ENCODE measurements around the gene CDCP1. TPM values are rescaled to one million over a fixed set of nuclear protein-coding genes. Genes with fewer than 3 reads are reported as not detected.

Gene CDCP1
- polyA plus RNA-seq, 3 donors = 0.42 to 1.3 (median 0.52) TPM

DNA sequence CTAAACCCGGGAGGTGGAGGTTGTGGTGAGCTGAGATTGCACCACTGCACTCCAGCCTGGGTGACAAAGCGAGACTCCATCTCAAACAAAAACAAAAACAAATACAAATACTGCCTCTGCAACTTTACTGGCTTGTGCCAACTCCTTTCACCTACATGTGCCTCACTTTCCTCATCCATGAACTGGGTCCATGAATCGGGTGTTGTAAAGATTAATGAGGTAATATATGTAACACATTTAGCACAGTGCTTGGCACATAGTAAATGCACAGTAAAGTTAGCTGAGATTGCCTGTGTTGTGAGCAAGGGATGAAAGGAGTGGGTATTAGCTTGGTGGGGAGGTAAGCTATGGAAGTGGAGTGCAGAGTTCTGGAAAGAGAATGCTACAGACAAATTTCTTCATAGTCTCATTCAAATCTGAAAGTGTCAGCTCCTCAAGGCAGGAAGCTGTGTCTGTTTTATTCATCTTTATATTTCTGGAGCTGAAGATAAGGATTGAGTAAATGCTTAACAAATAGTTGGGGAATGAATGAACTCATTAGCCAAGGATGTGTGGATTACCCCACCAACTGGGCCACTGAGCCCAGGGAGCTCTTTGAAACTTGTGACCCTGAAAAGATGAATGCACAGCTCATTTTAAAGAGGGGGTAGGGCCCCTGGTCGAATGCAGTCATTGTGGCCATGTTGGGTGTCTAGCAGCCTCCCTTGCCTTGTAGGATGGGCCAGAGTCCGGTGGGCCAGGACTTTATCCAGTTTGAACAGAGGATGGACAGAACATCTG is 7.7 kb upstream of the CDCP1 start:
- intact Hi-C loops (cut with micrococcal nuclease) = no loop called here
- no peak overlapping the region for H3K4me2 ChIP-seq (replicated peaks; ENCODE audit: extremely low read depth, low read length, poor library complexity, severe bottlenecking)
- H3K36me3 Mint-ChIP-seq = no peaks in the 10 kb centered on the region
- 71% methylated on average over 2 of the region's 5 CpGs for WGBS (ENCODE audit: insufficient coverage)
- H4K20me1 ChIP-seq (ENCODE audit: insufficient read depth, low read length) = no peaks in the 10 kb centered on the region
- H3K36me3 ChIP-seq (replicated peaks in 1 of 2; ENCODE audit: control insufficient read depth in 1 of 2, insufficient read depth in 2 of 2, low read length in 2 of 2) = no peaks in the 10 kb centered on the region
- peaks cover 5 to 12% (median 8%) of the 10 kb centered on the region in 7 donors for H3K9me3 Mint-ChIP-seq
- H3K27me3 Mint-ChIP-seq (ENCODE audit: low read depth in 3 of 3) = peaks cover 4 to 9% (median 5%) of the 10 kb centered on the region in 3 donors
- H3K9ac ChIP-seq (ENCODE audit: insufficient read depth, low read length, poor library complexity, severe bottlenecking) = no peak overlapping the region
- peaks cover 3 to 4% of the 10 kb centered on the region in 2 donors for H3K9me3 ChIP-seq (replicated peaks in 1 of 2; ENCODE audit: control insufficient read depth in 1 of 2, insufficient read depth in 1 of 2, low read length in 2 of 2)
- no peaks in the 10 kb centered on the region for H3K4me1 Mint-ChIP-seq
- no peak overlapping the region for H3K4me3 ChIP-seq (replicated peaks in 1 of 3; ENCODE audit: low read depth in 2 of 3, low read length in 3 of 3)
- no peak overlapping the region for H2AFZ ChIP-seq (ENCODE audit: insufficient read depth, low read depth, low read length, poor library complexity, severe bottlenecking)
- H3K79me2 ChIP-seq (ENCODE audit: insufficient read depth, low read length) = no peaks in the 10 kb centered on the region
- H3K4me3 Mint-ChIP-seq = no peak overlapping the region
- peaks cover 0 to 2% of the 10 kb centered on the region in 2 donors for H3K27me3 ChIP-seq (ENCODE audit: control insufficient read depth in 2 of 2, insufficient read depth in 2 of 2, low read length in 2 of 2)
- no peak for DNase-seq
- no peaks in the 10 kb centered on the region for H3K4me1 ChIP-seq (ENCODE audit: control insufficient read depth in 1 of 2, insufficient read depth in 2 of 2, low read length in 2 of 2)
- TF ChIP-seq, protein P1, sequence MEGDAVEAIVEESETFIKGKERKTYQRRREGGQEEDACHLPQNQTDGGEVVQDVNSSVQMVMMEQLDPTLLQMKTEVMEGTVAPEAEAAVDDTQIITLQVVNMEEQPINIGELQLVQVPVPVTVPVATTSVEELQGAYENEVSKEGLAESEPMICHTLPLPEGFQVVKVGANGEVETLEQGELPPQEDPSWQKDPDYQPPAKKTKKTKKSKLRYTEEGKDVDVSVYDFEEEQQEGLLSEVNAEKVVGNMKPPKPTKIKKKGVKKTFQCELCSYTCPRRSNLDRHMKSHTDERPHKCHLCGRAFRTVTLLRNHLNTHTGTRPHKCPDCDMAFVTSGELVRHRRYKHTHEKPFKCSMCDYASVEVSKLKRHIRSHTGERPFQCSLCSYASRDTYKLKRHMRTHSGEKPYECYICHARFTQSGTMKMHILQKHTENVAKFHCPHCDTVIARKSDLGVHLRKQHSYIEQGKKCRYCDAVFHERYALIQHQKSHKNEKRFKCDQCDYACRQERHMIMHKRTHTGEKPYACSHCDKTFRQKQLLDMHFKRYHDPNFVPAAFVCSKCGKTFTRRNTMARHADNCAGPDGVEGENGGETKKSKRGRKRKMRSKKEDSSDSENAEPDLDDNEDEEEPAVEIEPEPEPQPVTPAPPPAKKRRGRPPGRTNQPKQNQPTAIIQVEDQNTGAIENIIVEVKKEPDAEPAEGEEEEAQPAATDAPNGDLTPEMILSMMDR (IDR thresholded peaks at IDR 0.05) = no peak
- H3K27ac ChIP-seq (ENCODE audit: low read depth in 1 of 2, low read length in 2 of 2) = no peak overlapping the region
- H3K27ac Mint-ChIP-seq = no peak overlapping the region

DNA sequence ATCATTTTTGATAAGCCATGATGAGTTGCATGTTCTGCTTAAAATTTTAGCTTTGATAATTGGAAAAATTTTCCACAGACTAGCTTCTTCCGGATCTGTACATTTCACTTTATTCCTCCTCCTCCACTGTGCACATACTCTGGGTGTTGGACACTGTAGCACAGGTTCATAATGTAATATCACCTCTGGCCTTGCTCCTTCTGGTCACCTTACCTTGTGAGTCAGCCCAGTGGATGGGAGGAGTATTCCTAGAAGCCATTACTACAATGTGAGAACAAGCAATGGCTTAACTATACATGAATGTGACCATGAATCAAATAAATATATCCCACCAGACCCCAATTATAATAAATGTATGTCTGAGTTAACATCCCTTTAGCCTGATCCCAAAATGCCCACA is 6.1 kb upstream of the CDCP1 start:
- Histone ChIP-seq H3K9me3 (replicated peaks in 1 of 2; ENCODE audit: control insufficient read depth in 1 of 2, insufficient read depth in 1 of 2, low read length in 2 of 2) (peaks cover 3 to 4% of the 10 kb centered on the region in 2 donors), H3K27ac (ENCODE audit: low read depth in 1 of 2, low read length in 2 of 2) (no peak overlapping the region), H3K27me3 (ENCODE audit: control insufficient read depth in 2 of 2, insufficient read depth in 2 of 2, low read length in 2 of 2) (peaks cover 7 to 13% of the 10 kb centered on the region in 2 donors), H2AFZ (ENCODE audit: insufficient read depth, low read depth, low read length, poor library complexity, severe bottlenecking) (no peak overlapping the region), H3K9ac (ENCODE audit: insufficient read depth, low read length, poor library complexity, severe bottlenecking) (no peak overlapping the region), H3K4me1 (ENCODE audit: control insufficient read depth in 1 of 2, insufficient read depth in 2 of 2, low read length in 2 of 2) (no peaks in the 10 kb centered on the region), H4K20me1 (ENCODE audit: insufficient read depth, low read length) (no peaks in the 10 kb centered on the region), H3K4me3 (replicated peaks in 1 of 3; ENCODE audit: low read depth in 2 of 3, low read length in 3 of 3) (no peak overlapping the region), H3K4me2 (replicated peaks; ENCODE audit: extremely low read depth, low read length, poor library complexity, severe bottlenecking) (no peak overlapping the region), H3K79me2 (ENCODE audit: insufficient read depth, low read length) (no peaks in the 10 kb centered on the region), H3K36me3 (replicated peaks in 1 of 2; ENCODE audit: control insufficient read depth in 1 of 2, insufficient read depth in 2 of 2, low read length in 2 of 2) (no peaks in the 10 kb centered on the region)
- H3K4me1 Mint-ChIP-seq = no peaks in the 10 kb centered on the region
- WGBS (ENCODE audit: insufficient coverage) = no CpG with 5 or more reads among the region's 1 CpG
- no peaks in the 10 kb centered on the region for H3K36me3 Mint-ChIP-seq
- peaks cover 5 to 12% (median 10%) of the 10 kb centered on the region in 7 donors for H3K9me3 Mint-ChIP-seq
- intact Hi-C loops (cut with micrococcal nuclease) = no loop called here
- H3K27me3 Mint-ChIP-seq (ENCODE audit: low read depth in 3 of 3) = peaks cover 19 to 23% (median 21%) of the 10 kb centered on the region in 3 donors
- TF ChIP-seq, protein P1 (IDR thresholded peaks at IDR 0.05) = no peak
- H3K27ac Mint-ChIP-seq = no peak overlapping the region
- no peak overlapping the region for H3K4me3 Mint-ChIP-seq
- DNase-seq = no peak
